SJSA1 (cell line): ENCODE data around the gene SLC3A2. TPM values are rescaled to one million over a fixed set of nuclear protein-coding genes. Genes with fewer than 3 reads are reported as not detected.
"Not testable (repeated sequence)": the region's sequence is repeated elsewhere in the genome, so short reads cannot be mapped to it uniquely, and the experiment has no call there.

Experiments
- DNase-seq, 2 experiments: peaks; one replicate each; pipeline ENCODE4 v3.0.0-alpha.2; 2015 to 2020; ENCODE audit warnings: low spot score in 2 of 2, low read depth in 1 of 2
- H3K27ac ChIP-seq: fragments of 250-450 bp; sonication (Bioruptor Pico); 2 replicates; pipeline ENCODE4 v1.5.1; 2020; ENCODE audit warnings: mild to moderate bottlenecking, moderate library complexity
- H3K27me3 ChIP-seq: fragments of 250-450 bp; sonication (Bioruptor Pico); replicated peaks from 2 replicates; pipeline ENCODE4 v1.5.1; 2020; ENCODE audit warnings: mild to moderate bottlenecking, moderate library complexity
- H3K36me3 ChIP-seq: fragments of 250-450 bp; sonication (Bioruptor Pico); 2 replicates; pipeline ENCODE4 v1.5.1; 2020; ENCODE audit warnings: mild to moderate bottlenecking
- H3K4me1 ChIP-seq: fragments of 250-450 bp; sonication (Bioruptor Pico); replicated peaks from 2 replicates; pipeline ENCODE4 v1.6.1; 2021; ENCODE audit warnings: mild to moderate bottlenecking
- H3K4me3 ChIP-seq: fragments of 250-450 bp; sonication (Bioruptor Pico); 2 replicates; pipeline ENCODE4 v1.5.1; 2020; ENCODE audit warnings: mild to moderate bottlenecking
- H3K9me3 ChIP-seq: fragments of 250-450 bp; sonication (Bioruptor Pico); replicated peaks from 2 replicates; pipeline ENCODE4 v1.5.1; 2020; ENCODE audit warnings: mild to moderate bottlenecking
- total RNA-seq: library from RNA; depleted of rRNA; stranded (reverse); fragments of >200 nt; shearing (Covaris generic); gene quantifications from 2 replicates; pipeline ENCODE4 v1.2.3, GENCODE V29; 2014

Gene SLC3A2
- total RNA-seq, 1 experiment from 2014 or later: 452 TPM

DNA sequence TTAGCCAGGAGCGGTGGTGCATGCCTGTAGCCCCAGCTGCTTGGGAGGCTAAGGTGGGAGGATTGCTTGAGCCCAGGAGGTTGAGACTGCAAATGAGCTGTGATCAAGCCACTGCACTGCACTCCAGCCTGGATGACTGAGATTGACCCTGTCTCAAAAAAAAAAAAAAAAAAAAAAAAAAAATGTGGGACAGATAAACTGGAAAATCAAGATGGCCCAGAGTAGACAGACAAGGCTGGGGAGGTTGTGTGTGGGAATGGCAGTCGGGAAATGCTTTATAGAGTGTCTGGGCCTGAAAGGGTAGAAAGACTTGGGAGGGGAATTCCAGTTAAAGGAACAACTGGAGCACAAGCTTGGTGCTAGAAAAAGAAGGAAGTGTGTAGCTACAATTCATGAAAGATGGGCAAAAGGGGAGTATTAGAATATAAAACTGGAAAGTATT, 23.1 kb upstream of the SLC3A2 start:
- no peaks in the 10 kb centered on the region for H3K27me3 ChIP-seq
- no peak overlapping the region for H3K27ac ChIP-seq
- no peak for DNase-seq
- H3K4me3 ChIP-seq: no peak overlapping the region
- peaks cover 23% of the 10 kb centered on the region for H3K4me1 ChIP-seq
- H3K36me3 ChIP-seq: peaks cover 30% of the 10 kb centered on the region
- H3K9me3 ChIP-seq: no peaks in the 10 kb centered on the region

DNA sequence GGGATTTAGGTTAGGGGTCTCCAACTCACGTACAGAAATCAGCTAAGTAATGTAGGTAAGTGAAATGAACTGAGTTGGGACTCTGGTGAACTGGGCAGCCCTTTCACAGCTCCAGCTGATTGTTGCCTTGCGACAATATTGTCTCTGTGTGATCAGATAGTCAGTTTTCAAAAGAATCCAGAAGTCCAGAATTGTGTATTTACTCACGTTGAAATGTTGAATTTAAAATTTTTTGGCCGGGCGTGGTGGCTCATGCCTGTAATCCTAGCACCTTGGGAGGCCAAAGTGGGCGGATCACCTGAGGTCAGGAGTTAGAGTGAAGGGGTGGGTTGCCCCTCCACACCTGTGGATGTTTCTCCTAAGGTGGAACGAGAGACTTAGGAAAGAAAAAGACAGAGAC, 22.5 kb upstream of the SLC3A2 start:
- no peak for DNase-seq
- Histone ChIP-seq H3K9me3 (no peaks in the 10 kb centered on the region), H3K36me3 (peaks cover 24% of the 10 kb centered on the region), H3K27me3 (no peaks in the 10 kb centered on the region), H3K4me1 (peaks cover 19% of the 10 kb centered on the region), H3K27ac (no peak overlapping the region), H3K4me3 (no peak overlapping the region)

DNA sequence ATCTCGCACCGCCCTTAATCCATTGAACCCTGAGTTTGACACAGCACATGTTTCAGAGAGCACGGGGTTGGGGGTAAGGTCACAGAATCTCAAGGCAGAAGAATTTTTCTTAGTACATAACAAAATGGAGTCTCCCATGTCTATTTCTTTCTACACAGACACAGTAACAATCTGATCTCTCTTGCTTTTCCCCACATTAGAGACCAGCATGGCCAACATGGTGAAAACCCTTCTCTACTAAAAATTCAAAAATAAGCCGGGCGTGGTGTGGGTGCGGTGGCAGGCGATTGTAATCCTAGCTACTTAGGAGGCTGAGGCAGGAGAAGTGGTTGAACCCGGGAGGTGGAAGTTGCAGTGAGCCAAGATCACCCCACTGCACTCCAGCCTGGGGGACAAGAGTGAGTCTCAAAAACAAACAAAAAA, 21.4 kb upstream of the SLC3A2 start:
- H3K4me3 ChIP-seq, H3K4me1 ChIP-seq, DNase-seq, H3K9me3 ChIP-seq, H3K27ac ChIP-seq, H3K27me3 ChIP-seq: not testable (repeated sequence)
- H3K36me3 ChIP-seq: peaks cover 13% of the 10 kb centered on the region

DNA sequence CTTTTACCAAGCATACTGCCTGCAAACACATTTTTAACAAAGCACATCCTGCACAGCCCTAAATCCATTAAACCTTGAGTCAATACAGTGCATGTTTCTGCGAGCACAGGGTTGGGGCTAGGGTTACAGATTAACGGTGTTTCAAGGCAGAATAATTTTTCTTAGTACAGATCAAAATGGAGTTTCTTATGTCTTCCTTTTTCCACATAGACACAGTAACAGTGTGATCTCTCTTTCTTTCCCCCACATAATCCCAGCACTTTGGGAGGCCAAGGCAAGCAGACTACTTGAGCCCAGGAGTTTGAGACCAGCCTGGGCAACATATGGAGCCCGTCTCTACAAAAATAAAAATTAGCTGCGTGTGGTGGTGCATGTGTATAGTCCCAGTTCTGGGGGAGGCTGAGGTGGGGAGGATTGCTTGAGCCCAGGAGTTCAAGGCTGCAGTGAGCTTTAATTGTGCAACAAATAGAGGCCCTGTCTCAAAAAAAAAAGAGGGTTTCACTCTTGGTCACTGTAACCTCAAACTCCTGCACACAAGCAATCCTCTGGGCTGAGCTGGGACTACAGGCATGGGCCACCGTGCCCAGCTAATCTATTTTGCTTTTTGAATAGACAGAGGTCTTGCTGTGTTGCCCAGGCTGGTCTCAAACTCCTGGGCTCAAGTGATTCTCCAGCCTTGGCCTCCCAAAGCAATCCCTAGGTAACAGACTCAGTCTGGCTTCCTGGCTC, 19.7 kb upstream of the SLC3A2 start:
- Histone ChIP-seq H3K27me3 (no peaks in the 10 kb centered on the region), H3K27ac (no peak overlapping the region), H3K4me1 (peaks cover 6% of the 10 kb centered on the region), H3K36me3 (no peaks in the 10 kb centered on the region), H3K4me3 (no peak overlapping the region), H3K9me3 (no peaks in the 10 kb centered on the region)
- DNase-seq: no peak

DNA sequence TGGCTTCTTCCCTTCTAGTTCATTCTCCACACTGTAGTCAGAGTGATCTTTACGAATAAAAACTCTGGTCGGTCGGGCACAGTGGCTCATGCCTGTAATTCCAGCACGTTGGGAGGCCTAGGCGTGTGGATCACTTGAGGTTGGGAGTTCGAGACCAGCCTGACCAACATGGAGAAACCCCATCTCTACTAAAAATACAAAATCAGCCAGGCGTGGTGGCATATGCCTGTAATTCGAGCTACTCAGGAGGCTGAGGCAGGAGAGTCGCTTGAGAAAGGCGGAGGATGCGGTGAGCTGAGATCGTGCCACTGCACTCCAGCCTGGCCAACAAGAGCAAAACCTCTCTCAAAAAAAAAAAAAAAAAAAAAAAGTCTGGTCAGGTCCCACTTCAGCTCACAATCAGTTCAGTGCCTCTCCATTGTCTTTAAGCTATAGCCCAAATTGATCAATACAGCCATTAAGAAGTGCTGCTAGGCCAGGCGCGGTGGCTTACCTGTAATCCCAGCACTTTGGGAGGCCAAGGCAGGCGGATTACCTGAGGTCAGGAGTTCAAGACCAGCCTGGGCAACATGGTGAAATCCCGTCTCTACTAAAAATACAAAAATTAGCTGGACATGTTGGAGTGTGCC, 19.0 kb upstream of the SLC3A2 start:
- DNase-seq, H3K9me3 ChIP-seq, H3K4me1 ChIP-seq, H3K27me3 ChIP-seq, H3K36me3 ChIP-seq, H3K4me3 ChIP-seq, H3K27ac ChIP-seq: not testable (repeated sequence)

DNA sequence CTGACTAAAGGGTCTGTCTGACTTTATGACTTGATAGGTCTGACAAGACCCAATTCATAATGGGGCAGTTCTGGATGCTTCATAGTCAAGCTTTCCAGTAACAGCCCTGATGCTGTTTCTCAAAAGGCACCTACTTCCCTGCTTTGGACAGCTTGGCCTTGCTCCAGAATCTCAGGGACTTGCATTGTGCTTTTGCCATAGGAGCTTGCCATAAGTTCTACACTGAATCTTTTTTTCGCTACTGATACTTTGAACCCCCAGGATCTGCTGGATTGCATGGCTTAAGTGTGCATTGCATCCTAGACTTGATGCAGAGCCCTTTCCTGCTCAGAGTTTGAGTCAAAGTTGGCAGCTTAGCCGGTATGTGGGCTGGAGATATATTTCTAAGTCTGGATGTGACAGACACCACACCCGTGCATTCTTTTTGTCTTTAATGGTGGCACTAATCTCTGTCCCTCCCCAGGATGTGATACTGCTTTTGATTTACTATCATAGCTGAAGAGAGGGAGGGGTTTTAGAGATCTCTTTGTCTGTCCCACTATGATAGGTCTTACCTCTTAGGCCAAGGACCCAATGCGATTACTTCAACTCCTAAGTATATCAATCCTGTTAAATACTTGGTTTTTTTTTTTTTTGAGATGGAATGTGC, 16.9 kb upstream of the SLC3A2 start:
- Histone ChIP-seq H3K4me3 (no peak overlapping the region), H3K9me3 (no peaks in the 10 kb centered on the region), H3K4me1 (no peaks in the 10 kb centered on the region), H3K27me3 (no peaks in the 10 kb centered on the region), H3K27ac (no peak overlapping the region), H3K36me3 (no peaks in the 10 kb centered on the region)
- DNase-seq: no peak

DNA sequence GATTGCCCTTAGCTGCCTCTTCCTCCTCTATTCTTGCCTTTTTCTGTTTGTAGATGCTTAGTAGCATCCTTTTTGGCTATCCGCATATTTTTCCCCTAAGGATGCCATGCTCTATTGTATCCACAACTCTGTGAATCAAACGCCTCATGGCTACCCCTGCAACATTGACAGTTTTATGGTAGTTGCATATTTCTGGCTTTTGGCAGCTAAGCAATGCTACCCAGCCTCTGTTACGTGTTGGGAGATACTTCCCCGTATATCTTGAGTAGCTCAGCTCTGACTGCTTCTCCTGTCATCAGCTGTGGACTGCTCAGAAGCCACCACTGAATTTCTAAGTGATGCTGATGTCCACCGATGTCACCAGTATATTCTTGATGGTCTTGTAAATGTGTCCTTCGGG, 15.1 kb upstream of the SLC3A2 start:
- H3K27ac ChIP-seq: no peak overlapping the region
- no peaks in the 10 kb centered on the region for H3K36me3 ChIP-seq
- DNase-seq: no peak
- no peaks in the 10 kb centered on the region for H3K27me3 ChIP-seq
- H3K9me3 ChIP-seq: no peaks in the 10 kb centered on the region
- H3K4me3 ChIP-seq: no peak overlapping the region
- H3K4me1 ChIP-seq: no peaks in the 10 kb centered on the region

DNA sequence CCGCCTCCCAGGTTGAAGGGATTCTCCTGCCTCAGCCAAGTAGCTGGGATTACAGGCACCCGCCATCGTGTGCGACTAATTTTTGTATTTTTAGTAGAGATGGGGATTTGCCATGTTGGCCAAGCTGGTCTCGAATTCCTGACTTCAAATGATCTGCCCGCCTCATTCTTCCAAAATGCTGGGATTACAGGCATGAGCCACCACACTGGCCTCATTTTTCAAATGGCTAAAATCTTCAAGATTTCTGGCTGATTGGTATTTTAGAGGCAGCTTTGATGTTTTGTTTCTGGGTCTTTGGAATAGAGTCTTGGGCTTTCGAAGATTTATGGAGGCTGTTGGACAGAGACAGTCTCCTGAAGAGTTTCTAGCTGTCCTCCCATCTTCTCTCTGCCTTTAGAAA, 5.8 kb upstream of the SLC3A2 start:
- no peak overlapping the region for H3K4me3 ChIP-seq
- DNase-seq: no peak
- H3K27me3 ChIP-seq: no peaks in the 10 kb centered on the region
- peaks cover 6% of the 10 kb centered on the region; the same call in 1 of the 2 replicates for H3K36me3 ChIP-seq
- H3K27ac ChIP-seq: no peak overlapping the region
- H3K4me1 ChIP-seq: peaks cover 6% of the 10 kb centered on the region
- no peaks in the 10 kb centered on the region for H3K9me3 ChIP-seq

DNA sequence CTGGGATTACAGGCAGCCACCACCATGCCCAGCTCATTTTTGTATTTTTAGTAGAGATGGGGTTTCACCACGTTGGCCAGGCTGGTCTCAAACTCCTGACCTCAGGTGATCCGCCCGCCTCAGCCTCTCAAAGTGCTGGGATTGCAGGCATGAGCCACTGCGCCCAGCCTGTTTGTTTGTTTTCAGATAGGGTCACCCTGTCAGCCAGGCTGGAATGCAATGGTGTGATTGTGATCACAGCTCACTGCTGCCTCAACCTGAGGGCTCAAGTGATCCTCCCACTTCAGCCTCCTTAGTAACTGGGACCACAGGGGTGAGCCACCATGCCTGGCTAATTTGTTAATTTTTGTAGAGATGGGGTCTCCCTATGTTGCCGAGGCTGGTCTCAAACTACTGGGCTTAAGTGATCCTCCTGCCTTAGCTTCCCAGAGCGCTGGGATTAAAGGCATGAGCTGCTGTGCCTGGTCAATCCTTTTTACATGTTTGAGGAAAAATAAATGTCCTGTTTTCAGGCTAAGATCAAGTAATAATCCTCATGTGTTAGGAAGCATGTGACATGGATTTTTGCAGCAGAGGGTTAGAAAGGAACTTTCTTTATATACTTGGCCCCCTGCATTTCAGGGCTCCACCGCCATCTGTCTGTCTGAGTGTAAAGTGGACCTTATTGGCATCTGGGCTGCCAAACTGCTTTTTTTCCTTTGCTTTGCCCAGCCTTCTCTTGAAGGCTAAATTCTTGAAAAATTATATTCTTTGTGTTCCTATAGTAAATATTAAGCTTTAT, 4.8 kb upstream of the SLC3A2 start:
- Histone ChIP-seq H3K4me1 (peaks cover 13% of the 10 kb centered on the region), H3K27me3 (no peaks in the 10 kb centered on the region), H3K27ac (no peak overlapping the region), H3K36me3 (peaks cover 8% of the 10 kb centered on the region), H3K9me3 (no peaks in the 10 kb centered on the region), H3K4me3 (no peak overlapping the region)
- DNase-seq: no peak

DNA sequence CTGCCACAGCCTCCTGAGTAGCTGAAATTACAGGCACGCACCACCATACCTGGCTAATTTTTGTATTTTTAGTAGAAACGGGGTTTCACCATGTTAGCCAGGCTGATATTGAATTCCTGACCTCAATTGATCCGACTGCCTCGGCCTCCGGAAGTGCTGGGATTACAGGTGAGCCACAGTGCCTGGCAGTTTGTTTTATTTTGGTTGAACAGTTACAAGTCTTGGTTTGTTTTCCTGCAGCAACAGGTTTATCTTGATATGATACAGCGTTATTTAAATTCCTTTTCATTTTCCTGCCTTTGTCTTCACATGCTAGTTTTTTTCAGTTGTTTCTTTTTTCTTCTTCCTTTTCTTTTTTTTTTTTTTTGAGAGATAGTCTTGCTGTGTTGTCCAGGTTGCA, 4.0 kb upstream of the SLC3A2 start:
- Histone ChIP-seq H3K27ac (no peak overlapping the region), H3K9me3 (no peaks in the 10 kb centered on the region), H3K4me1 (peaks cover 13% of the 10 kb centered on the region), H3K4me3 (no peak overlapping the region), H3K27me3 (no peaks in the 10 kb centered on the region), H3K36me3 (peaks cover 13% of the 10 kb centered on the region)
- no peak for DNase-seq

DNA sequence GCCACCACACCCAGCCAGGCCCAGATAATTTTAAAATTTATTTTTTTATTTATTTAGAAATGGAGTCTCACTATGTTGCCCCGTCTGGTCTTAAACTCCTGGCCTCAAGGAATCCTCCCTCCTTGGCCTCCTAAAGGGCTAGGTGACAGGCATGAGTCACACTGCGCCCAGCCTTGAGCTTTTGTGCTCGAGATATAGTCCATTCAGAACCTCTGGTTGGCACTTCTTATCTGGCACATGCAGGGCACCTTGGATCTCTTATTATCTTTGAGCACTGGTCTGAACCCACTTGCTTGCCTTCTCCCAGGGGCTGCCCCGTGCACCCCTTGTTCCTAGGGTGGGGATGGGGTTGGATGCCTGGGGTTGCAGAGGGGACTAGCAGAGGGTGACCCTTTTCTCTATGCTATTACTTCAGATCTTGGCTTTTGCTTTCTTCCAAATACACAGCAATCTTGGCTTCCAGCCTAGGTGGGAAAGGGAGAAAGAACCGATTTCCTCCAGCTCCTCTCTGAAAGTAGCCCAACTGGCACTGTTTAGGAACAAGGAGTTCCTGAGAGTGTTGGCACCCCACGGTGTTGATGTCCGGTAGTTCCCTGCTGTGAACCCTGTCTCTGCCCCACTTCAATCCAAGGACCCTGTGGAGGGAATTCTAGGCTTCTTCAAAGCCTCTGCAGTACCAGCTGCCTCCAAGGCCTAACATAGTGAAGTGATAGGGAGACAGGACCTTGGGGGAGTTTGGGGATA, 1.3 kb upstream of the SLC3A2 start:
- Histone ChIP-seq H3K27ac (peak overlapping the region; percentile 88; the same call in 1 of the 2 replicates), H3K4me3 (no peak overlapping the region), H3K36me3 (peaks cover 34% of the 10 kb centered on the region), H3K9me3 (no peaks in the 10 kb centered on the region), H3K27me3 (no peaks in the 10 kb centered on the region), H3K4me1 (peaks cover 34% of the 10 kb centered on the region)
- DNase-seq: no peak

DNA sequence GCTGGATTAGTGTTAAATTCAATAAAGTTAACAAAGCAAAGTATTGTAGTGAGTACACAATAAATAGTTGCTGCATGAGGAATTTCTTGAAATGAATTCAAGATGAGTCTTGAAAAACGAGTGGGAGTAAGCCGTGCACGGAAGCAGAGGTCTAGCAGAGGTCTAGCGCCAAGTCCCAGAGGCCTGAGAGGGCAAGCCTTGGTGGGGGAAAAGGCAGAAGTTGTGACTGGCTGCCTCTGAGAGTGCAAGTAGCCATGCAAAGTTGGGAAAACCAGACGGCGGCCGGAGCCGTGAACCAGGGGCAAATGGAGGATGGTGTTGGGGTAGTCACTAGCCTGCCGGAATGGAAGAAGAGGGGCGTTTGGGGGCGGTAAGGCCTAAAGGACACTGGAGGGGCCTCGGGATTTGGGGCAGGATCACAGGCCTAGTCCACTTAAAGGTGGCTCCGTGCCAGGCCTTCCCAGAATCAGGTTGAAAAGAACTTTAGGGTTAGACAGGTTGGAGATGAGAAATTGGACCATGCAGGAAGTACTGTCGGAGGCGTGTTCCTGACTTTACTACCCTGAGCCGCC, 379 bp upstream of the SLC3A2 start:
- Histone ChIP-seq H3K36me3 (peaks cover 43% of the 10 kb centered on the region), H3K27ac (peak overlapping the region; percentile 88), H3K4me3 (peak overlapping the region; percentile 84), H3K4me1 (peaks cover 34% of the 10 kb centered on the region), H3K27me3 (no peaks in the 10 kb centered on the region), H3K9me3 (no peaks in the 10 kb centered on the region)
- peak in 1 of 2 experiments; percentile 72 for DNase-seq
